ENCODE measurements around the gene IGFL2. TPM values are rescaled to one million over a fixed set of nuclear protein-coding genes. Genes with fewer than 3 reads are reported as not detected.

The IGFL2 gene
- total and polyA plus RNA-seq, 2 experiments from 2014 or later = 0.56 TPM; not detected in 1

DNA sequence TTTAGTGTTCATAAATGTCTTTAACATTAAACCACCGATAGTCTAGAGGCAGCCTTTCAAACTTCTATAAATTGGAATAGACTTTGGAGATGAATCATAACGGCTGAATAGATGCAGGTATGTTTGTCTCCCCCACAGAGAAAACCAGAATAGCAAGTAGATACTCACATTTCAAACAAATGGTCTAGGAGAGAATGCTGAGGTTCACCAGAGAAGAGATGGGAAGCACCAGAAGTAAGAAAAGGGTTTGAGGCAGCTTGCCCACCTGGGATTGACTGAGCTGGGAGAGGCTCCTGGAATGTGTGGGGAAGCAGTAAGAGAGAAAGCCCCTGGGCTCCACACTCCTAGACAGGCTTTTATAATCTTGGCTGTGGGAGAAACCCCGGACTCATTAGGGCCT, 29.9 kb upstream of the IGFL2 start:
- Histone ChIP-seq H3K27me3 (no peaks in the 10 kb centered on the region), H3K4me3 (no peak overlapping the region), H3K9me3 (ENCODE audit: low read depth) (no peaks in the 10 kb centered on the region), H3K4me1 (ENCODE audit: low read depth) (peaks cover 5% of the 10 kb centered on the region), H3K27ac (no peak overlapping the region), H3K36me3 (no peaks in the 10 kb centered on the region)
- TF ChIP-seq, protein P1, sequence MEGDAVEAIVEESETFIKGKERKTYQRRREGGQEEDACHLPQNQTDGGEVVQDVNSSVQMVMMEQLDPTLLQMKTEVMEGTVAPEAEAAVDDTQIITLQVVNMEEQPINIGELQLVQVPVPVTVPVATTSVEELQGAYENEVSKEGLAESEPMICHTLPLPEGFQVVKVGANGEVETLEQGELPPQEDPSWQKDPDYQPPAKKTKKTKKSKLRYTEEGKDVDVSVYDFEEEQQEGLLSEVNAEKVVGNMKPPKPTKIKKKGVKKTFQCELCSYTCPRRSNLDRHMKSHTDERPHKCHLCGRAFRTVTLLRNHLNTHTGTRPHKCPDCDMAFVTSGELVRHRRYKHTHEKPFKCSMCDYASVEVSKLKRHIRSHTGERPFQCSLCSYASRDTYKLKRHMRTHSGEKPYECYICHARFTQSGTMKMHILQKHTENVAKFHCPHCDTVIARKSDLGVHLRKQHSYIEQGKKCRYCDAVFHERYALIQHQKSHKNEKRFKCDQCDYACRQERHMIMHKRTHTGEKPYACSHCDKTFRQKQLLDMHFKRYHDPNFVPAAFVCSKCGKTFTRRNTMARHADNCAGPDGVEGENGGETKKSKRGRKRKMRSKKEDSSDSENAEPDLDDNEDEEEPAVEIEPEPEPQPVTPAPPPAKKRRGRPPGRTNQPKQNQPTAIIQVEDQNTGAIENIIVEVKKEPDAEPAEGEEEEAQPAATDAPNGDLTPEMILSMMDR (IDR thresholded peaks at IDR 0.05; ENCODE audit: low read depth, low read length) = no peak
- DNase-seq (ENCODE audit: low read depth in 1 of 2, low spot score in 1 of 2) = no peak

DNA sequence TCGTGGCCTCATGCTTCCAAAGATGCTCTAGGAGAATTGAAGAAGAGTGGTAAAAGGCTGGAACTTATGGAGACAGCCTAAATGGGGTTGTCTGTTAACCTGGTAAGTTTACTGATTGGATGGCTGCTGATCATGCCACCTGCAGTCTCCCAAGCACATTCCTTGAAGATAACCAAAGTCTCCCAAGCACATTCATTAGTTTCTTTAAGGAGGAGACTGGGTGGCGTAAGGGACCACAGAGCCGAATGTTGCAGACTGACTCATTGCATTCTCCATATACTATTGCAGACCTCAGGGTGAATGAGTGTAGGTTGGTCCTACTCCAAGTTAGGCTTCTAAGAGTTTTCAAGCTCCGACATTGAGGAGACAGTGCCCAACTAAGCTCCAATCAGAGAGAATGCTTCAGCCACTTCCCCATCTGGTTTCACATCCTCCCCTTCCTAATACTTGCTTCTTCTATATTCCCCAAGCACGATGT, 23.4 kb upstream of the IGFL2 start, which contains the start of gene IGFL3:
Gene IGFL3 (minus strand): TSS at position 51 of the 478 bp plus-strand sequence. CDS start 39 bp downstream, at position 12.
- H3K27me3 ChIP-seq = no peaks in the 10 kb centered on the region
- H3K36me3 ChIP-seq = no peaks in the 10 kb centered on the region
- no peaks in the 10 kb centered on the region for H3K4me1 ChIP-seq (ENCODE audit: low read depth)
- TF ChIP-seq, protein P1 (IDR thresholded peaks at IDR 0.05; ENCODE audit: low read depth, low read length) = no peak
- H3K27ac ChIP-seq = no peak within 1 kb of the TSS
- H3K9me3 ChIP-seq (ENCODE audit: low read depth) = no peaks in the 10 kb centered on the region
- no peak for DNase-seq (ENCODE audit: low read depth in 1 of 2, low spot score in 1 of 2)
- no peak within 1 kb of the TSS for H3K4me3 ChIP-seq

DNA sequence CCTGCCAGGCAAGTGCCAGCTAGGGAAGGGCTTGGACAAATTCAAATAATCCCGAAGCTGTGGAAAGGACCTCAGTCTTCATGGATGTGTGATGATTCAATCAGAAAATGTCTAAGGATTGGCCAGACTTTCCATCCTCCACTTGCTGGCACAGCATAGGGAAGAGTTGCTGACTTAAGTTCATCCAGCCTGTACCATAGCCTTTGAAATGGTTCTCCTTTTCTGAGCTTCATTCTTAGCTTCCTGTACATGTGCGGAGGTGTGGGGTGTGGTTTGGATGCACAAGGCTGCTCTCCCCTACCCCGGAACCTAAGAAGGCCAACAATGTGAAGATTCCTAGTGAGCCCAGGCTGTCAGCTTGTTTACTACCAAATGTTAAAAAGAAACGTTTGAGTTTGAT, 22.6 kb upstream of the IGFL2 start:
- Histone ChIP-seq H3K4me3 (no peak overlapping the region), H3K27me3 (no peaks in the 10 kb centered on the region), H3K9me3 (ENCODE audit: low read depth) (no peaks in the 10 kb centered on the region), H3K27ac (no peak overlapping the region), H3K36me3 (no peaks in the 10 kb centered on the region), H3K4me1 (ENCODE audit: low read depth) (no peaks in the 10 kb centered on the region)
- TF ChIP-seq, protein P1 (IDR thresholded peaks at IDR 0.05; ENCODE audit: low read depth, low read length) = no peak
- DNase-seq (ENCODE audit: low read depth in 1 of 2, low spot score in 1 of 2) = no peak

DNA sequence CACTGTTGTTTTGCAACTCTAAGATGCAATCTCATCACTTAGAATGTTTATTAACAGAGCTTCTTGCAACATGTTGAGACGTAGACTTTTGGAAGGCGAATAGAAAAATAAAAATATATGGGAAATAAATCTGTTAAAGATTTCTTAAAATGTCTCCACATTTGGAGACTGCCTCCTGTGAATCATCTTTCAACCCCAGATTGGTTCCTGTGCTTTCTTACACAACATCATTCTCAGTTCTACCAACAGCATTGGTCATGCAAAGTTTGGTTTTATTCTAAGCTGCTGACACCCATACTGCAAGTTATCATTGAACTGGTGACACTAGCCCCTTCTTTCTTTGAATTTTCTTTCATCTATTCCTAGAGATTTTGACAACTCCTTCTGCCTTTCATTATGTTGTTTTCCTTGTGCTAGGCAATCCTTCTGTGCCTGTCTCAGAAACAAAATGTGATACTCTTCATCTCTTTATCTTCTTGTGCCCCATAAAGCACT, 21.9 kb upstream of the IGFL2 start:
- Histone ChIP-seq H3K27me3 (no peaks in the 10 kb centered on the region), H3K4me1 (ENCODE audit: low read depth) (no peaks in the 10 kb centered on the region), H3K27ac (no peak overlapping the region), H3K36me3 (no peaks in the 10 kb centered on the region), H3K9me3 (ENCODE audit: low read depth) (no peaks in the 10 kb centered on the region), H3K4me3 (no peak overlapping the region)
- TF ChIP-seq, protein P1 (IDR thresholded peaks at IDR 0.05; ENCODE audit: low read depth, low read length) = no peak
- no peak for DNase-seq (ENCODE audit: low read depth in 1 of 2, low spot score in 1 of 2)

DNA sequence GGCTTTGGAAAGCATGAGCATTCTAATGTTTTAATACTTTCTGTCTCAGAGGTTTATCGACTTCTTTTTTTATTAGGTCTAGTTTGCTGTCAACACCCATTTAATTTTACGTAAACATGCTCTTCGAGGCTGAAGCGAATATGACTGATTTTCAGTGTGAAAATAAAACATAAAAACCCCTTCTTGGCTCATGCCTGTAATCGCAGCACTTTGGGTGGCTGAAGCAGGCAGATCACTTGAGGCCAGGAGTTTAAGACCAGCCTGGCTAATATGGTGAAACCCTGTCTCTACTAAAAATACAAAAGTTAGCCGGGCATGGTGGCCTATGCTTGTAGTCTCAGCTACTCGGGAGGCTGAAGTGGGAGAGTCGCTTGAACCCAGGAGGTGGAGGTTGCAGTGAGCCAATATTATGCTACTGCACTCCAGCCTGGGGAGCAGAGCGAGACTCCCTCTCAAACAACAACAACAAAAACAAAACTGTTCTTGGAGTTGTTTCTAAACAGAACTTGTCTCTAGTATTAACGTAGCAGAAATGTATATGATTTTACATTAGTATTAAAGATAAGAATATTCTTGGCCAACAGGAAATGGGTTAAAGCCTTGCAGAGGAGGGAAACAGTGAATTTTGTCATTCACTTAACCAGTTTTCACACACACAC, 16.4 kb upstream of the IGFL2 start:
- Histone ChIP-seq H3K27me3 (no peaks in the 10 kb centered on the region), H3K4me1 (ENCODE audit: low read depth) (peaks cover 14% of the 10 kb centered on the region), H3K4me3 (no peak overlapping the region), H3K27ac (peak overlapping the region; percentile 99), H3K9me3 (ENCODE audit: low read depth) (no peaks in the 10 kb centered on the region), H3K36me3 (no peaks in the 10 kb centered on the region)
- TF ChIP-seq, protein P1 (IDR thresholded peaks at IDR 0.05; ENCODE audit: low read depth, low read length) = no peak
- no peak for DNase-seq (ENCODE audit: low read depth in 1 of 2, low spot score in 1 of 2)

All from cardiac muscle cell (in vitro differentiated cells and primary cell).